WTC11 (cell line): ENCODE measurements around the gene OXSR1.

ENCODE experiments used
- ATF2 ChIP-seq: sonication (generic); formaldehyde crosslinking; IDR thresholded peaks from 2 replicates; pipeline ENCODE4 v1.8.1; 2022; ENCODE audit warnings: low read depth, missing genetic modification reagents, borderline replicate concordance
- ZNF138 ChIP-seq: sonication (generic); formaldehyde crosslinking; conservative IDR thresholded peaks from 2 replicates; pipeline ENCODE4 v1.8.1; 2022; ENCODE audit warnings: mild to moderate bottlenecking, moderate library complexity, missing genetic modification reagents
- ZNF423 ChIP-seq: fragments of 250-450 bp; sonication (Bioruptor Pico); IDR thresholded peaks from 2 replicates; pipeline ENCODE4 v2.1.2; 2022; ENCODE audit warnings: mild to moderate bottlenecking, moderate library complexity

- TF ChIP-seq ZNF138 (CRISPR knock-in tag) (no peak), ATF2 (CRISPR knock-in tag) (no peak), ZNF423 (CRISPR knock-in tag) (no peak)
Measured at GRCh38 chr3:38138349-38139190, 26.8 kb upstream of the OXSR1 start, which contains the start of gene MYD88.
